HCT116 (cell line): ENCODE measurements around the gene APOL3. TPM values are rescaled to one million over a fixed set of nuclear protein-coding genes. Genes with fewer than 3 reads are reported as not detected.

Experiments used
- ATAC-seq: fragments of 200-7000 bp; cut with Tn5 transposase; 2 replicates; pipeline ENCODE4 v1.9.1; 2020; ENCODE audit warnings: mild to moderate bottlenecking, moderate library complexity
- BruUV-seq: library from RNA; stranded (reverse); fragments of 400-500 nt; replicated peaks from 2 replicates; lab custom pipeline; 2021; lab: Mats Ljungman, UMichigan
- CTCF ChIA-PET: fragments of 300-600 bp; sonication (Branson Sonifier 250); formaldehyde crosslinking; loops from one replicate; lab custom pipeline; 2021; ENCODE audit warnings: antibody characterized with exemption; lab: Charles Lee
- POLR2A ChIA-PET: fragments of 300-600, 350-600 bp; sonication (Branson Sonifier 250); formaldehyde crosslinking; loops from one replicate; lab custom pipeline; 2021; ENCODE audit warnings: antibody characterized with exemption; lab: Charles Lee
- RAD21 ChIA-PET, 2 experiments: fragments of 300-600 bp; sonication (Branson Sonifier 250); formaldehyde crosslinking; loops; one replicate each; lab custom pipeline; 2023; ENCODE audit warnings: low total read pairs in 2 of 2; ENCODE audit not compliant: uncharacterized antibody in 2 of 2, unreplicated experiment in 2 of 2, low non-redundant PET in 1 of 2; lab: Charles Lee
- DNase-seq: peaks from one replicate; pipeline ENCODE4 v3.0.0-alpha.2; 2010; ENCODE audit warnings: low read depth, low spot score
- H2AFZ ChIP-seq: fragments of 200-600 bp; shearing (Covaris generic), sonication (generic); 2 replicates; pipeline ENCODE4 v1.6.1; 2017; ENCODE audit warnings: low read depth, mixed run types, mixed read lengths, antibody characterized with exemption, low read length; ENCODE audit not compliant: poor library complexity, severe bottlenecking
- H3K27ac ChIP-seq: 2 replicates; pipeline ENCODE4 v1.5.1; 2012; ENCODE audit warnings: low read depth, low read length
- H3K27me3 ChIP-seq: fragments of 200-600 bp; sonication (generic); 2 replicates; pipeline ENCODE4 v1.6.1; 2016; ENCODE audit warnings: mixed run types, low read length, mixed read lengths; ENCODE audit not compliant: insufficient read depth
- H3K36me3 ChIP-seq, 2 experiments: fragments of 200-500 bp in 1 of 2; fragments of 200-600 bp in 1 of 2; sonication (Bioruptor generic) in 1 of 2; sonication (generic) in 1 of 2; 2 replicates each; pipeline versions ENCODE4 v1.5.1 to v1.6.1; 2014 to 2016; ENCODE audit warnings: low read length in 2 of 2, inconsistent platforms in 1 of 2, mixed read lengths in 1 of 2, mixed run types in 1 of 2; ENCODE audit not compliant: insufficient read depth in 2 of 2, control insufficient read depth in 1 of 2
- H3K4me1 ChIP-seq, 2 experiments: fragments of 200-600 bp in 1 of 2; sonication (generic) in 1 of 2; 2 replicates each; pipeline versions ENCODE4 v1.5.1 to v1.6.1; 2012 to 2017; ENCODE audit warnings: low read length in 2 of 2, inconsistent platforms in 1 of 2, mild to moderate bottlenecking in 1 of 2, mixed read lengths in 1 of 2, mixed run types in 1 of 2, moderate library complexity in 1 of 2; ENCODE audit not compliant: insufficient read depth in 2 of 2, control insufficient read depth in 1 of 2
- H3K4me2 ChIP-seq: fragments of 200-600 bp; sonication (generic); 2 replicates; pipeline ENCODE4 v1.6.1; 2017; ENCODE audit warnings: mixed run types, low read length, mixed read lengths
- H3K4me3 ChIP-seq, 2 experiments: fragments of 200-600 bp in 1 of 2; sonication (generic) in 1 of 2; replicated peaks in 1 of 2; 2 replicates each; pipeline ENCODE4 v1.5.1; 2011 to 2016; ENCODE audit warnings: low read length in 2 of 2, control low read depth in 1 of 2, low read depth in 1 of 2, mild to moderate bottlenecking in 1 of 2, mixed read lengths in 1 of 2, mixed run types in 1 of 2
- H3K79me2 ChIP-seq: fragments of 200-600 bp; sonication (generic); 2 replicates; pipeline ENCODE4 v1.6.1; 2017; ENCODE audit warnings: mild to moderate bottlenecking, mixed run types, low read length, moderate library complexity, mixed read lengths; ENCODE audit not compliant: insufficient read depth
- H3K9ac ChIP-seq: fragments of 200-600 bp; sonication (generic); 2 replicates; pipeline ENCODE4 v1.6.1; 2016; ENCODE audit warnings: low read length, mixed read lengths
- H3K9me2 ChIP-seq: fragments of 200-600 bp; sonication (generic), shearing (Covaris generic); 2 replicates; pipeline ENCODE4 v1.6.1; 2017; ENCODE audit warnings: mixed run types, mild to moderate bottlenecking, moderate library complexity; ENCODE audit not compliant: insufficient read depth
- H3K9me3 ChIP-seq, 2 experiments: fragments of 200-500 bp in 1 of 2; fragments of 200-600 bp in 1 of 2; sonication (Bioruptor generic) in 1 of 2; sonication (generic) in 1 of 2; 2 replicates each; pipeline ENCODE4 v1.6.1; 2014 to 2017; ENCODE audit warnings: low read length in 2 of 2, mixed read lengths in 2 of 2, inconsistent platforms in 1 of 2, low read depth in 1 of 2, mild to moderate bottlenecking in 1 of 2, mixed run types in 1 of 2, moderate library complexity in 1 of 2; ENCODE audit not compliant: control insufficient read depth in 1 of 2, insufficient read depth in 1 of 2
- H4K20me1 ChIP-seq: fragments of 200-600 bp; sonication (generic), shearing (Covaris generic); 2 replicates; pipeline ENCODE4 v1.6.1; 2017; ENCODE audit warnings: mixed run types, mild to moderate bottlenecking, moderate library complexity; ENCODE audit not compliant: insufficient read depth
- ATF3 ChIP-seq: IDR thresholded peaks from 2 replicates; pipeline ENCODE4 v1.6.1; 2012
- CBX3 ChIP-seq: IDR thresholded peaks from 2 replicates; pipeline ENCODE4 v1.6.1; 2012; ENCODE audit warnings: low read depth
- CTCF ChIP-seq, 3 experiments: fragments of 200-600 bp in 1 of 3; sonication (generic) in 1 of 3; IDR thresholded peaks in 2 of 3; conservative IDR thresholded peaks in 1 of 3; 2 replicates each; pipeline ENCODE4 v1.5.1; 2012 to 2017; ENCODE audit warnings: low read depth in 2 of 3, low read length in 2 of 3, antibody characterized with exemption in 1 of 3, borderline replicate concordance in 1 of 3, control low read depth in 1 of 3, mild to moderate bottlenecking in 1 of 3, mixed read lengths in 1 of 3, mixed run types in 1 of 3, moderate library complexity in 1 of 3; ENCODE audit not compliant: insufficient read depth in 1 of 3
- EGR1 ChIP-seq: IDR thresholded peaks from 2 replicates; pipeline ENCODE4 v1.6.1; 2012; ENCODE audit warnings: low read depth
- FOSL1 ChIP-seq: IDR thresholded peaks from 2 replicates; pipeline ENCODE4 v1.6.1; 2012; ENCODE audit warnings: low read depth
- REST ChIP-seq: IDR thresholded peaks from 2 replicates; pipeline ENCODE4 v1.6.1; 2012; ENCODE audit warnings: low read depth
- SP1 ChIP-seq: IDR thresholded peaks from 2 replicates; pipeline ENCODE4 v1.6.1; 2012; ENCODE audit warnings: low read depth
- YY1 ChIP-seq: IDR thresholded peaks from 2 replicates; pipeline ENCODE4 v1.6.1; 2011; ENCODE audit warnings: low read length, low read depth, moderate library complexity, mild to moderate bottlenecking; ENCODE audit not compliant: insufficient replicate concordance; ENCODE audit errors: extremely low read depth
- ZBTB33 ChIP-seq: IDR thresholded peaks from 2 replicates; pipeline ENCODE4 v1.6.1; 2011; ENCODE audit warnings: mild to moderate bottlenecking, low read length, moderate library complexity; ENCODE audit not compliant: insufficient replicate concordance; ENCODE audit errors: extremely low read depth
- ZNF274 ChIP-seq: fragments of 200-500 bp; sonication (Bioruptor generic); IDR thresholded peaks from 2 replicates; pipeline ENCODE4 v1.6.1; 2014; ENCODE audit warnings: mild to moderate bottlenecking, low read depth, low read length, inconsistent platforms
- intact Hi-C: fragments of 100-400 bp; cut with micrococcal nuclease; formaldehyde crosslinking; loops from 2 replicates; pipeline ENCODE4 v1.10.0; 2022
- total RNA-seq: library from RNA; stranded (reverse); gene quantifications from one replicate; pipeline ENCODE4 v1.2.1, GENCODE V29; 2021; ENCODE audit not compliant: unreplicated experiment

Gene APOL3
- total RNA-seq, 1 experiment from 2014 or later, result 0.49 TPM

DNA sequence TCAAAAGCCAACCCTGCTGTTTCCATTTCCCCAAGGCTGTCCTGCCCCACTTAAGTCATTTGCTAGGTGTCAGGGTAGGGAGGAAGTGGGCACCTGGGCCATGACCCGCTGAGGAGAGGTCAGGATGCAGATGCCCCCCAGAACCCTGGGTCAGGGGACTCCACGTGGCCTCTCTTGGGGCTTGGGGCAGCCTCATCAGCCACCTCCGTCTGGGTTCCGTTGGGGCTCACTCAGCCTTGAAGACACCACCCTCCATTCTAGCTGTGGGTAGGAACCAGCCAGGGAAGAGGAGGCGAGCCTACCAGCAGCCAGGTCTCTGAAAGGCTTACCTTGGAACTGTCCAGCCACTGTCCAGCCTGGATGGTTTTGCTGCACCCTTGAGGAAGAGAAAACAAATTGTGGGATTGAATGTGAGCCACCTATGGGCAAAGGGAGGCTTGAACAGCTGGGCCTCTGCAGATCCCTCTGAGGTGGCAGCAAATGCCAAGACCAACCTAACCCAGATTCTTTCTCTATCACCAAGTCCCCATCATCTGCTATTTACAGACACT lies 38.5 kb upstream of the APOL3 start:
- ATAC-seq, result no peak

More for the DNA sequence above, 38.5 kb upstream of the APOL3 start:
- Histone ChIP-seq H3K27me3 (no peaks in the 10 kb centered on the region), H3K79me2 (no peaks in the 10 kb centered on the region), H3K9me3 (no peaks in the 10 kb centered on the region), H3K9me2 (no peaks in the 10 kb centered on the region), H3K4me2 (no peak overlapping the region), H3K27ac (no peak overlapping the region), H3K36me3 (no peaks in the 10 kb centered on the region), H3K9ac (no peak overlapping the region), H2AFZ (no peak overlapping the region), H3K4me3 (no peak overlapping the region), H3K4me1 (no peaks in the 10 kb centered on the region), H4K20me1 (no peaks in the 10 kb centered on the region)
- intact Hi-C loops, result loop anchor here (5.0 kb wide), 2 partner anchors 38 to 78 kb away; partner anchors contain the start of gene APOL2
- TF ChIP-seq FOSL1 (no peak), EGR1 (no peak), CTCF (IDR thresholded peaks at IDR 0.05 in 2 of 3, conservative IDR thresholded peaks at IDR 0.05 in 1 of 3; ENCODE audit: borderline replicate concordance in 1 of 3, insufficient read depth in 1 of 3, low read depth in 2 of 3, low read length in 2 of 3) (0 out of 6 replicates have a peak, but pooled peaks of 1 of the 3 experiments have one; percentile 12), REST (peak; percentile 30), ATF3 (no peak), ZBTB33 (no peak), SP1 (no peak), CBX3 (no peak), YY1 (no peak), ZNF274 (no peak)
- ChIA-PET CTCF (no interaction called here), POLR2A (no interaction called here), RAD21 (no interaction called here)
- no peak for DNase-seq
- BruUV-seq, result no TSS peak
